Mesenchymal stem cell (in vitro differentiated cells and primary cell): ENCODE data around the gene GIPC2.
A peak's percentile ranks its signal among the peaks of the same experiment; 100 is the strongest.

Experiments used
- DNase-seq: peaks from one replicate; pipeline ENCODE4 v3.0.0-alpha.2; 2013
- H2AFZ ChIP-seq: one replicate; pipeline ENCODE4 v1.6.1; 2013; ENCODE audit warnings: low read depth, mild to moderate bottlenecking, control low read depth, inconsistent platforms, low read length, moderate library complexity
- H2AK5ac ChIP-seq: 2 replicates; pipeline ENCODE4 v1.6.1; 2013; ENCODE audit warnings: low read length, moderate library complexity, mild to moderate bottlenecking, inconsistent platforms; ENCODE audit not compliant: severe bottlenecking
- H2BK120ac ChIP-seq: one replicate; pipeline ENCODE4 v1.6.1; 2013; ENCODE audit warnings: low read depth, mild to moderate bottlenecking, inconsistent platforms, low read length, moderate library complexity
- H2BK12ac ChIP-seq, 2 experiments: one replicate each; pipeline ENCODE4 v1.6.1; 2013; ENCODE audit warnings: inconsistent platforms in 2 of 2, low read length in 2 of 2, mild to moderate bottlenecking in 2 of 2, moderate library complexity in 2 of 2, control low read depth in 1 of 2
- H2BK15ac ChIP-seq: one replicate; pipeline ENCODE4 v1.6.1; 2013; ENCODE audit warnings: mild to moderate bottlenecking, low read depth, inconsistent platforms; ENCODE audit not compliant: poor library complexity, severe bottlenecking
- H2BK5ac ChIP-seq: 2 replicates; pipeline ENCODE4 v1.6.1; 2013; ENCODE audit warnings: low read depth, mild to moderate bottlenecking, low read length, control low read depth, inconsistent platforms; ENCODE audit not compliant: poor library complexity, severe bottlenecking
- H3K14ac ChIP-seq, 2 experiments: one replicate each; pipeline ENCODE4 v1.6.1; 2013; ENCODE audit warnings: inconsistent platforms in 2 of 2, low read length in 2 of 2, control low read depth in 1 of 2, mild to moderate bottlenecking in 1 of 2, moderate library complexity in 1 of 2
- H3K18ac ChIP-seq, 2 experiments: one replicate each; pipeline ENCODE4 v1.6.1; 2013; ENCODE audit warnings: inconsistent platforms in 2 of 2, low read length in 2 of 2, control low read depth in 1 of 2, low read depth in 1 of 2, mild to moderate bottlenecking in 1 of 2
- H3K23ac ChIP-seq, 2 experiments: one replicate each; pipeline ENCODE4 v1.6.1; 2013; ENCODE audit warnings: inconsistent platforms in 2 of 2, low read length in 2 of 2, mild to moderate bottlenecking in 2 of 2, moderate library complexity in 2 of 2, control low read depth in 1 of 2
- H3K27ac ChIP-seq: 2 replicates; pipeline ENCODE4 v1.5.1; 2013; ENCODE audit warnings: mild to moderate bottlenecking, moderate library complexity, low read length, control low read depth, inconsistent platforms; ENCODE audit not compliant: poor library complexity, severe bottlenecking
- H3K27me3 ChIP-seq, 2 experiments: 2 replicates each; pipeline versions ENCODE4 v1.6.1 to v1.7.0; 2013; ENCODE audit warnings: low read length in 2 of 2, mild to moderate bottlenecking in 2 of 2, moderate library complexity in 2 of 2, control low read depth in 1 of 2, inconsistent platforms in 1 of 2; ENCODE audit not compliant: control insufficient read depth in 1 of 2, insufficient read depth in 1 of 2
- H3K36me3 ChIP-seq, 2 experiments: 2 replicates each; pipeline versions ENCODE4 v1.6.1 to v1.7.0; 2013; ENCODE audit warnings: low read length in 2 of 2, control low read depth in 1 of 2, inconsistent platforms in 1 of 2, low read depth in 1 of 2, mild to moderate bottlenecking in 1 of 2; ENCODE audit not compliant: insufficient read depth in 2 of 2, control insufficient read depth in 1 of 2
- H3K4ac ChIP-seq, 2 experiments: one replicate each; pipeline ENCODE4 v1.6.1; 2013; ENCODE audit warnings: inconsistent platforms in 2 of 2, low read length in 2 of 2, mild to moderate bottlenecking in 2 of 2, moderate library complexity in 2 of 2, control low read depth in 1 of 2, low read depth in 1 of 2
- H3K4me1 ChIP-seq: 2 replicates; pipeline ENCODE4 v1.6.1; 2013; ENCODE audit warnings: low read depth, low read length, control low read depth; ENCODE audit not compliant: control insufficient read depth, insufficient read depth
- H3K4me2 ChIP-seq: 2 replicates; pipeline ENCODE4 v1.6.1; 2013; ENCODE audit warnings: low read length, mild to moderate bottlenecking, inconsistent platforms; ENCODE audit not compliant: poor library complexity, severe bottlenecking
- H3K4me3 ChIP-seq, 2 experiments: 2 replicates each; pipeline versions ENCODE4 v1.5.1 to v1.7.0; 2013; ENCODE audit warnings: low read length in 2 of 2, mild to moderate bottlenecking in 2 of 2, control low read depth in 1 of 2, low read depth in 1 of 2; ENCODE audit not compliant: insufficient read depth in 1 of 2
- H3K79me1 ChIP-seq: replicated peaks from 2 replicates; pipeline ENCODE4 v1.6.1; 2013; ENCODE audit warnings: mild to moderate bottlenecking, control low read depth, low read length, inconsistent platforms; ENCODE audit not compliant: poor library complexity, severe bottlenecking
- H3K9ac ChIP-seq: 2 replicates; pipeline ENCODE4 v1.7.0; 2013; ENCODE audit warnings: mild to moderate bottlenecking, low read length, moderate library complexity
- H3K9me3 ChIP-seq: 2 replicates; pipeline ENCODE4 v1.7.0; 2013; ENCODE audit warnings: mild to moderate bottlenecking, low read length; ENCODE audit not compliant: control insufficient read depth
- H4K8ac ChIP-seq: one replicate; pipeline ENCODE4 v1.6.1; 2013; ENCODE audit warnings: inconsistent platforms, mild to moderate bottlenecking, low read length, moderate library complexity
- H4K91ac ChIP-seq: one replicate; pipeline ENCODE4 v1.6.1; 2013; ENCODE audit warnings: mild to moderate bottlenecking, low read length, inconsistent platforms
- WGBS: methylation state at CpG from one replicate; pipeline ENCODE4 v1.1.7; 2013; ENCODE audit warnings: mixed read lengths; 5-methylcytosine and 5-hydroxymethylcytosine counted together

The GIPC2 gene

GRCh38 chr1:78142736-78143135, 97.0 kb downstream of the GIPC2 start:
- no peaks in the 10 kb centered on the region for H3K9me3 ChIP-seq
- H2BK5ac ChIP-seq, result no peak overlapping the region
- no peak overlapping the region for H2AFZ ChIP-seq
- H2BK120ac ChIP-seq, result no peak overlapping the region
- H3K27ac ChIP-seq, result no peak overlapping the region
- no peak overlapping the region for H3K4me3 ChIP-seq
- no peak overlapping the region for H2AK5ac ChIP-seq
- H3K36me3 ChIP-seq, result no peaks in the 10 kb centered on the region
- H3K27me3 ChIP-seq, result peaks cover 0 to 5% of the 10 kb centered on the region in 2 experiments
- H3K18ac ChIP-seq, result no peak overlapping the region
- H3K4ac ChIP-seq, result no peak overlapping the region
- no peak overlapping the region for H2BK12ac ChIP-seq
- 93% methylated on average over 4 of the region's 4 CpGs for WGBS
- H3K4me1 ChIP-seq, result no peaks in the 10 kb centered on the region
- H3K9ac ChIP-seq, result no peak overlapping the region
- H3K79me1 ChIP-seq, result no peaks in the 10 kb centered on the region
- no peak overlapping the region for H4K91ac ChIP-seq
- H4K8ac ChIP-seq, result no peak overlapping the region
- H3K4me2 ChIP-seq, result no peak overlapping the region
- no peak overlapping the region for H3K23ac ChIP-seq
- no peak overlapping the region for H2BK15ac ChIP-seq
- H3K14ac ChIP-seq, result no peak overlapping the region
- no peak for DNase-seq

- Histone ChIP-seq H3K4me1 (no peaks in the 10 kb centered on the region), H2BK12ac (no peak overlapping the region), H3K27ac (no peak overlapping the region), H3K4ac (no peak overlapping the region), H3K27me3 (peaks cover 0 to 5% of the 10 kb centered on the region in 2 experiments), H3K9ac (no peak overlapping the region), H3K36me3 (no peaks in the 10 kb centered on the region), H4K8ac (no peak overlapping the region), H3K9me3 (no peaks in the 10 kb centered on the region), H2BK120ac (no peak overlapping the region), H4K91ac (no peak overlapping the region), H3K79me1 (no peaks in the 10 kb centered on the region), H3K4me2 (no peak overlapping the region), H3K4me3 (no peak overlapping the region), H2BK5ac (no peak overlapping the region), H2AFZ (no peak overlapping the region), H3K18ac (no peak overlapping the region), H3K14ac (no peak overlapping the region), H2BK15ac (no peak overlapping the region), H2AK5ac (no peak overlapping the region), H3K23ac (no peak overlapping the region)
- DNase-seq, result no peak
- WGBS, result 84% methylated on average over 2 of the region's 4 CpGs
These were observed 97.4 kb downstream of the GIPC2 start for GRCh38 chr1:78143152-78143551.

- no peak overlapping the region for H4K91ac ChIP-seq
- H3K18ac ChIP-seq, result no peak overlapping the region
- peaks cover 0 to 5% of the 10 kb centered on the region in 2 experiments for H3K27me3 ChIP-seq
- no peak overlapping the region for H3K4me3 ChIP-seq
- no peak overlapping the region for H3K27ac ChIP-seq
- H3K36me3 ChIP-seq, result no peaks in the 10 kb centered on the region
- H2BK15ac ChIP-seq, result no peak overlapping the region
- H3K4me1 ChIP-seq, result no peaks in the 10 kb centered on the region
- no peak overlapping the region for H2BK120ac ChIP-seq
- H2BK12ac ChIP-seq, result no peak overlapping the region
- H3K9me3 ChIP-seq, result no peaks in the 10 kb centered on the region
- H2AK5ac ChIP-seq, result no peak overlapping the region
- H3K79me1 ChIP-seq, result no peaks in the 10 kb centered on the region
- no peak overlapping the region for H2AFZ ChIP-seq
- H3K4ac ChIP-seq, result no peak overlapping the region
- H3K9ac ChIP-seq, result no peak overlapping the region
- no peak for DNase-seq
- H2BK5ac ChIP-seq, result no peak overlapping the region
- no peak overlapping the region for H3K4me2 ChIP-seq
- no peak overlapping the region for H3K14ac ChIP-seq
- H3K23ac ChIP-seq, result no peak overlapping the region
- no peak overlapping the region for H4K8ac ChIP-seq
- 80% methylated on average over 1 of the region's 2 CpGs for WGBS
These were observed 97.9 kb downstream of the GIPC2 start for GRCh38 chr1:78143673-78144072.

DNA sequence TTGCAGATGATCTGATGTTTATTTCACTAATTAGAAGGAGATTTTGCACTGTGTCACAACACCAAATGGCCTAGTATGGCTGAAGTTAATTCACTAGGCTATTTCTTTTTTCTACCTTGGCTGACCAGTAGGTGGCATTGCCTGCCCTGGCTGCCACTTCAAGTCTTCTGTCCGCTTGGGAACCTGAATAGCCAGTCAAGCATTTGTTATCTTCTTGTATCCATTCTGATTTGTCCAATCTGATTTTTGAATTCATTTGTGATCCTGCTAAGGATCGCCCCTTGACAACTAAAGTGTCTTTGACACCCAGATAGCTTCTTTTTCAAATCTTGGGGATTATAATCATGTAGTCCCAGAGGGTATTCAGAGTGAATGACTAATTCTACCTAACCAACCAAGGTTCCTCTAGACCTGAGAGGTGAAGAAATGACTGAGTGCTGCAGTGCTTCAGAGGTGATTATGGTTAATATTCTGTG, 99.4 kb downstream of the GIPC2 start:
- 0% methylated on average over 1 of the region's 2 CpGs for WGBS
- no peak overlapping the region for H2AFZ ChIP-seq
- H4K91ac ChIP-seq, result no peak overlapping the region
- peak overlapping the region; percentile 55 for H3K9ac ChIP-seq
- no peak overlapping the region for H2BK120ac ChIP-seq
- no peaks in the 10 kb centered on the region for H3K79me1 ChIP-seq
- H3K4ac ChIP-seq, result no peak overlapping the region
- no peak overlapping the region for H3K27ac ChIP-seq
- H3K36me3 ChIP-seq, result no peaks in the 10 kb centered on the region
- no peak overlapping the region for H2AK5ac ChIP-seq
- H3K14ac ChIP-seq, result no peak overlapping the region
- no peak overlapping the region for H3K18ac ChIP-seq
- H3K4me2 ChIP-seq, result no peak overlapping the region
- no peaks in the 10 kb centered on the region for H3K4me1 ChIP-seq
- H3K9me3 ChIP-seq, result no peaks in the 10 kb centered on the region
- no peak overlapping the region for H3K23ac ChIP-seq
- no peak overlapping the region for H3K4me3 ChIP-seq
- no peak overlapping the region for H2BK15ac ChIP-seq
- peak; percentile 65 for DNase-seq
- no peak overlapping the region for H2BK12ac ChIP-seq
- no peak overlapping the region for H2BK5ac ChIP-seq
- no peak overlapping the region for H4K8ac ChIP-seq
- peaks cover 0 to 5% of the 10 kb centered on the region in 2 experiments for H3K27me3 ChIP-seq
